Breast epithelium (tissue), 4 donors: ENCODE data around the gene SMARCA2. TPM values are rescaled to one million over a fixed set of nuclear protein-coding genes. Genes with fewer than 3 reads are reported as not detected.

Experiments used
- DNase-seq, 2 donors: peaks; one replicate each; pipeline ENCODE4 v3.0.0-alpha.2; 2019; ENCODE audit warnings: low spot score in 2 of 2
- H3K27ac ChIP-seq, 2 donors: fragments of 200-600 bp; sonication (generic) in 1 of 2; one replicate each; pipeline ENCODE4 v1.5.1; 2016 to 2019; ENCODE audit warnings: mild to moderate bottlenecking in 1 of 2
- H3K27me3 ChIP-seq, 2 donors: fragments of 200-600 bp; sonication (generic) in 1 of 2; one replicate each; pipeline versions ENCODE4 v1.5.1 to v1.6.0; 2017 to 2019; ENCODE audit warnings: control low read depth in 1 of 2, mild to moderate bottlenecking in 1 of 2
- H3K36me3 ChIP-seq: fragments of 200-600 bp; one replicate; pipeline ENCODE4 v1.5.1; 2019
- H3K4me1 ChIP-seq, 2 donors: fragments of 200-600 bp; sonication (generic); one replicate each; pipeline ENCODE4 v1.5.1; 2016 to 2019; ENCODE audit warnings: control low read depth in 1 of 2
- H3K4me3 ChIP-seq, 3 donors: fragments of 200-600 bp; sonication (generic); 1 replicate in 2 of 3; 2 replicates in 1 of 3; pipeline ENCODE4 v1.5.1; 2016 to 2019; ENCODE audit warnings: mild to moderate bottlenecking in 3 of 3, moderate library complexity in 2 of 3
- H3K9me3 ChIP-seq, 2 donors: fragments of 200-600 bp; sonication (generic) in 1 of 2; one replicate each; pipeline ENCODE4 v1.5.1; 2016 to 2019; ENCODE audit warnings: control low read depth in 1 of 2
- POLR2A ChIP-seq: fragments of 450-650 bp; IDR thresholded peaks from one replicate; pipeline ENCODE4 v1.6.1; 2016; ENCODE audit warnings: antibody characterized with exemption, mild to moderate bottlenecking, moderate library complexity
- POLR2AphosphoS5 ChIP-seq, 3 donors: sonication (generic); formaldehyde crosslinking; IDR thresholded peaks; one replicate each; pipeline ENCODE4 v1.6.1; 2017; ENCODE audit warnings: antibody characterized with exemption in 3 of 3
- intact Hi-C: fragments of 100-400 bp; cut with DNase I; formaldehyde crosslinking; loops from one replicate; pipeline ENCODE4 v1.15.1; 2023; ENCODE audit warnings: low total_unique reads
- total RNA-seq, 3 donors: library from RNA; depleted of rRNA; stranded (reverse); fragments of >200 nt; gene quantifications; one replicate each; pipeline ENCODE4 v1.1.0, GENCODE V29; 2016
- TF ChIP-seq, protein P1 (sequence below), 3 donors: fragments of 450-650 bp; IDR thresholded peaks; one replicate each; pipeline ENCODE4 v1.5.1; 2016 to 2017; ENCODE audit warnings: antibody characterized with exemption in 3 of 3, mild to moderate bottlenecking in 3 of 3, moderate library complexity in 3 of 3

Gene SMARCA2
- total RNA-seq, 3 donors from 2014 or later: 140 to 191 (median 142) TPM

DNA sequence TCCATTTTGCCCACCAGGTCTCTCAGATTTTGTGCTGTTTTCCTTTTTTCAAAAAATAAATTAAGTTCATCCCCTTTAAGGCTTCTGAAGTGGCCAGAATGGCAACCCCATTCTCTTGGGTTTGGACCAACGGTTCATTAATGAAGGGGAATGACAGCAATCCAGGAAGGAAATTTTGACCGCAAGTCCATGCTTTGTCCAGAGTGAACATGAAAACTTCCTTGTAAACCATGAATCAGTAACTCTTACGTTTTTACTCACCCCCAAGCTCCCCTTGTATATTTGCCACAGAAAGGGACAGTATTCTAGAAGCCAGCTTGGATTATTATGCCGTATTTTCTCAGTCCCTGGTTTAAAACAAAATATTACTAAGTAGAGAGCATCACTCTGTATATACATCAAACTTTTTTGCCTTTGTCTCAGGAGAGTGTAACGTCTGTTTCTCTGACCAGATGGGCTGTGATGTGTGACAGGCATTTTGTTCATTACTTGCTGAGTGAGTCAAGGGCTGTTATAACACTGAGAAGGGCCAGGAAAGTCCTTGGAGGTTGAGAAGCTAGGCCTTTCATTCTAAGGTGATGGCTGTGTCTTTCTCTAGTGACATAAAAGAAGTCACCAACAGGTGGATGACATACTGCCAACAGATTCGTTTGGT, 148.2 kb downstream of the SMARCA2 start:
- Histone ChIP-seq H3K4me3 (no peak overlapping the region), H3K9me3 (no peaks in the 10 kb centered on the region), H3K27me3 (no peaks in the 10 kb centered on the region), H3K36me3 (no peaks in the 10 kb centered on the region), H3K4me1 (peaks cover 0 to 8% of the 10 kb centered on the region in 2 donors), H3K27ac (peak overlapping the region in 1 of 2 donors; percentile 27)
- intact Hi-C loops: no loop called here
- DNase-seq: no peak
- TF ChIP-seq POLR2A (no peak), POLR2AphosphoS5 (IDR thresholded peaks at IDR 0.05) (no peak)
- TF ChIP-seq, protein P1, sequence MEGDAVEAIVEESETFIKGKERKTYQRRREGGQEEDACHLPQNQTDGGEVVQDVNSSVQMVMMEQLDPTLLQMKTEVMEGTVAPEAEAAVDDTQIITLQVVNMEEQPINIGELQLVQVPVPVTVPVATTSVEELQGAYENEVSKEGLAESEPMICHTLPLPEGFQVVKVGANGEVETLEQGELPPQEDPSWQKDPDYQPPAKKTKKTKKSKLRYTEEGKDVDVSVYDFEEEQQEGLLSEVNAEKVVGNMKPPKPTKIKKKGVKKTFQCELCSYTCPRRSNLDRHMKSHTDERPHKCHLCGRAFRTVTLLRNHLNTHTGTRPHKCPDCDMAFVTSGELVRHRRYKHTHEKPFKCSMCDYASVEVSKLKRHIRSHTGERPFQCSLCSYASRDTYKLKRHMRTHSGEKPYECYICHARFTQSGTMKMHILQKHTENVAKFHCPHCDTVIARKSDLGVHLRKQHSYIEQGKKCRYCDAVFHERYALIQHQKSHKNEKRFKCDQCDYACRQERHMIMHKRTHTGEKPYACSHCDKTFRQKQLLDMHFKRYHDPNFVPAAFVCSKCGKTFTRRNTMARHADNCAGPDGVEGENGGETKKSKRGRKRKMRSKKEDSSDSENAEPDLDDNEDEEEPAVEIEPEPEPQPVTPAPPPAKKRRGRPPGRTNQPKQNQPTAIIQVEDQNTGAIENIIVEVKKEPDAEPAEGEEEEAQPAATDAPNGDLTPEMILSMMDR (IDR thresholded peaks at IDR 0.05): no peak

DNA sequence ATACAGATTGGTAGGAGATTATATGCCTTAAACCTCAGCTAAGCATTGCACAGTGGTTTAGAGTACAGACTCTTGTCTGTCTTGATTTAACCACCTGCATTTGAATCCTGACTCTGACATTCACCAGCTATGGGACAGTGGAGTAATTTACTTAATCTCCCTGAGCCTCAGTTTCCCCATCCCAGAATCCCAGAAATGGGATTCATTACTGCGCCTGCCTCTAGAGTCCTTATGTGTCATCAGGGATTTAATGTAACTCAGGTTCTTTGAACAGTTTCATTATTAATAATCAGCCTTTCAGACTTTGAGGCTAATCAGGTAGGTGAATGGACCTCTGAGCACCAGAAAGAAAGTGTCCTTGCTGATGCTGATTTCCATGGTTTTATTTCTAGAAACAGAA, 149.1 kb downstream of the SMARCA2 start:
- intact Hi-C loops: no loop called here
- no peaks in the 10 kb centered on the region for H3K27me3 ChIP-seq
- H3K4me3 ChIP-seq: no peak overlapping the region
- TF ChIP-seq POLR2AphosphoS5 (IDR thresholded peaks at IDR 0.05) (no peak), POLR2A (no peak)
- TF ChIP-seq, protein P1 (IDR thresholded peaks at IDR 0.05): no peak
- no peak for DNase-seq
- H3K4me1 ChIP-seq: peaks cover 0 to 8% of the 10 kb centered on the region in 2 donors
- H3K27ac ChIP-seq: no peak overlapping the region
- no peaks in the 10 kb centered on the region for H3K9me3 ChIP-seq
- no peaks in the 10 kb centered on the region for H3K36me3 ChIP-seq

DNA sequence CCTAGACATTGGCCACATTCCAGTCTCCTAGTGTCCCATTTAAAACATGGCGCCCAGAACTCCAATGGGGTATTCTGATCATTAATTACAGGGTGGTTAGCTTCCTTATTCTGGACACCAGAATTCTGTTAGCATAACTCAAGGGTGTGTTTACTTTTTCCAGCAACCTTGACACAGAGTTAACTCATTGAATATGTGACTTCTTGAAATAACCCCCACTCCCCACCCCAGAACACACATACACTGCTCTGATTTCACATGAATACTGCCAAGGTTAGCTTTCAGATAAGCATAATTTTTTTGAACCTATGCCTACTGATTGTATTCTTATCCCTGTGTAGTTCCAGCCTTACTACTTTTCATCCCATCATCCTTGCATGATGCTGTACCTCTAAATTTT, 151.1 kb downstream of the SMARCA2 start:
- TF ChIP-seq POLR2AphosphoS5 (IDR thresholded peaks at IDR 0.05): no peak
- TF ChIP-seq POLR2A: no peak
- TF ChIP-seq, protein P1 (IDR thresholded peaks at IDR 0.05): no peak
- Histone ChIP-seq H3K4me1 (peaks cover 0 to 2% of the 10 kb centered on the region in 2 donors), H3K27me3 (no peaks in the 10 kb centered on the region), H3K36me3 (no peaks in the 10 kb centered on the region), H3K4me3 (no peak overlapping the region), H3K9me3 (no peaks in the 10 kb centered on the region), H3K27ac (no peak overlapping the region)
- no peak for DNase-seq
- intact Hi-C loops: no loop called here

DNA sequence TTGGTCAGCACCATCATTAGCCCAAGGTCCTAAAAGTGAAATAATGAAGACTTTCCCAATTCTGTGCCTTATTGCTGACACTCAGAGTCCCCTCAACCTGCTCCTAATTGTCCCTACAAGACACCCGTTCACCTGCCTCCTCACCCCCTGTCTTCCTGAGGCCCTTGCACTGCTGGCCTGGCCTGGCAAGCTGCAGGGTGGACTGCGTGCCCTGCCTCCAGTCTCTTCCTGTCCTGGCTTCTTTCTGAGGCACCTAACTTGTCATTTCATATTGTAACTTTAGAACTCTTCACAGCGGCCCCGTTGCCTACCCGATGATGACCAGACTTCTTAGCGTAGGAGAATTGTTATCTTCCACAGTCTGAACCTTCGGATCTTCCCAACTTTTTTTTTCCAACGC, 153.9 kb downstream of the SMARCA2 start:
- Histone ChIP-seq H3K4me3 (no peak overlapping the region), H3K9me3 (no peaks in the 10 kb centered on the region), H3K27ac (no peak overlapping the region), H3K4me1 (no peaks in the 10 kb centered on the region), H3K27me3 (no peaks in the 10 kb centered on the region), H3K36me3 (no peaks in the 10 kb centered on the region)
- no peak for DNase-seq
- intact Hi-C loops: no loop called here
- TF ChIP-seq, protein P1 (IDR thresholded peaks at IDR 0.05): no peak
- no peak for TF ChIP-seq POLR2AphosphoS5 (IDR thresholded peaks at IDR 0.05)
- no peak for TF ChIP-seq POLR2A

DNA sequence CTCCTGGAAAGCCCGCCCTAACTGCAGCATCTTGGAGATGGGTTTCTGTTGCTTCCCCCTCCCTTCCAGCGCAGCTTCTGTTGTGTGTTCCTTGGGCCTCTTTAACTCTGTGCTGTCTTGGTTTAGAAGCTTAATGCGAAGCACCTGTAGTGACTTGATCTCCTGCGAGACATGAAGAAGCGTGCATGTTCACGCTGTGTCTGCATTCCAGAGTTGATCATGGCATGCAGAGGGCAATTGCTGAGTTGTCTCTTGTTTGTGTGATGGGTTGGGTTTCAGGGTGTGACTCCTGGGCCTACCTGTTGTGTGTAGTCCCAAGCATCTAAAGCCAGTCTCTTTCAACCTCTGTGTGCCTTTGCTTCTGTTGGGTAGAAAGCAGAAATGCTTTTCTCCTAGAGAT, 155.6 kb downstream of the SMARCA2 start:
- H3K4me1 ChIP-seq: no peaks in the 10 kb centered on the region
- TF ChIP-seq POLR2A (no peak), POLR2AphosphoS5 (IDR thresholded peaks at IDR 0.05) (no peak)
- TF ChIP-seq, protein P1 (IDR thresholded peaks at IDR 0.05): no peak
- H3K27me3 ChIP-seq: no peaks in the 10 kb centered on the region
- no peak overlapping the region for H3K4me3 ChIP-seq
- no peak for DNase-seq
- no peaks in the 10 kb centered on the region for H3K36me3 ChIP-seq
- H3K27ac ChIP-seq: no peak overlapping the region
- no peaks in the 10 kb centered on the region for H3K9me3 ChIP-seq
- intact Hi-C loops: no loop called here
